PC-9 (cell line): ENCODE measurements around the gene MIGA2. TPM values are rescaled to one million over a fixed set of nuclear protein-coding genes. Genes with fewer than 3 reads are reported as not detected.
A peak's percentile ranks its signal among the peaks of the same experiment; 100 is the strongest.
"Not testable (repeated sequence)": the region's sequence is repeated elsewhere in the genome, so short reads cannot be mapped to it uniquely, and the experiment has no call there.

Source experiments
- BruUV-seq: library from RNA; stranded (reverse); fragments of 400-500 nt; replicated peaks from 2 replicates; lab custom pipeline; 2021; lab: Mats Ljungman, UMichigan
- CTCF ChIA-PET: fragments of 300-600 bp; sonication (Branson Sonifier 250); formaldehyde crosslinking; loops from one replicate; lab custom pipeline; 2022; ENCODE audit warnings: antibody characterized with exemption; lab: Charles Lee
- POLR2A ChIA-PET: fragments of 300-600 bp; sonication (Branson Sonifier 250); formaldehyde crosslinking; loops from one replicate; lab custom pipeline; 2022; ENCODE audit warnings: antibody characterized with exemption; ENCODE audit not compliant: unreplicated experiment; lab: Charles Lee
- DNase-seq, 2 experiments: peaks; one replicate each; pipeline versions ENCODE4 v3.0.0 to v3.0.0-alpha.2; 2015 to 2022; ENCODE audit warnings: mixed read lengths in 1 of 2
- H2AFZ ChIP-seq: fragments of 200-600 bp; sonication (generic); 2 replicates; pipeline ENCODE4 v1.8.1; 2017; ENCODE audit warnings: antibody characterized with exemption
- H3F3A ChIP-seq: fragments of 200-600 bp; sonication (generic); 2 replicates; pipeline ENCODE4 v1.8.1; 2017; ENCODE audit warnings: antibody characterized with exemption, mild to moderate bottlenecking, low read depth; ENCODE audit not compliant: insufficient read depth
- H3K27ac ChIP-seq: fragments of 200-600 bp; sonication (generic); 2 replicates; pipeline ENCODE4 v1.6.1; 2016; ENCODE audit warnings: mixed run types
- H3K27me3 ChIP-seq: fragments of 200-600 bp; sonication (generic); 2 replicates; pipeline ENCODE4 v1.6.1; 2016; ENCODE audit warnings: low read depth, mixed run types; ENCODE audit not compliant: insufficient read depth
- H3K36me3 ChIP-seq: fragments of 200-600 bp; sonication (generic); 2 replicates; pipeline ENCODE4 v1.6.1; 2016; ENCODE audit warnings: low read depth, mixed run types
- H3K4me1 ChIP-seq: fragments of 200-600 bp; sonication (generic); replicated peaks from 2 replicates; pipeline ENCODE4 v1.6.1; 2016; ENCODE audit warnings: mixed run types; ENCODE audit not compliant: insufficient read depth
- H3K4me2 ChIP-seq: fragments of 200-600 bp; sonication (generic); 2 replicates; pipeline ENCODE4 v1.6.1; 2017; ENCODE audit warnings: mixed run types
- H3K4me3 ChIP-seq: fragments of 200-600 bp; sonication (generic); 2 replicates; pipeline ENCODE4 v1.6.1; 2016; ENCODE audit warnings: mixed run types
- H3K79me2 ChIP-seq: fragments of 200-600 bp; sonication (generic); 2 replicates; pipeline ENCODE4 v1.6.1; 2017; ENCODE audit warnings: low read depth, mixed run types
- H3K9me2 ChIP-seq: fragments of 200-600 bp; sonication (generic); 2 replicates; pipeline ENCODE4 v1.8.1; 2017; ENCODE audit warnings: mild to moderate bottlenecking; ENCODE audit not compliant: insufficient read depth
- H3K9me3 ChIP-seq: fragments of 200-600 bp; sonication (generic); 2 replicates; pipeline ENCODE4 v1.8.1; 2016; ENCODE audit warnings: low read depth; ENCODE audit not compliant: insufficient read depth
- H4K20me1 ChIP-seq: fragments of 200-600 bp; sonication (generic); 2 replicates; pipeline ENCODE4 v1.8.1; 2017; ENCODE audit not compliant: insufficient read depth
- EZH2 ChIP-seq: fragments of 200-600 bp; sonication (generic); IDR thresholded peaks from 2 replicates; pipeline ENCODE4 v1.8.0; 2017; ENCODE audit warnings: antibody characterized with exemption, low read depth
- intact Hi-C: fragments of 100-400 bp; cut with micrococcal nuclease; formaldehyde crosslinking; loops from one replicate; pipeline ENCODE4 v1.10.0; 2022; ENCODE audit not compliant: unreplicated experiment
- total RNA-seq: library from RNA; stranded (reverse); gene quantifications from 2 replicates; pipeline ENCODE4 v1.2.3, GENCODE V29; 2021
- TF ChIP-seq, protein P1 (sequence below): fragments of 200-600 bp; sonication (generic); conservative IDR thresholded peaks from 2 replicates; pipeline ENCODE4 v1.6.1; 2017; ENCODE audit warnings: mixed run types, antibody characterized with exemption, mild to moderate bottlenecking, moderate library complexity

Gene MIGA2
- total RNA-seq, 1 experiment from 2014 or later, result 40.7 TPM

- Histone ChIP-seq H3K9me3 (no peaks in the 10 kb centered on the region), H3K79me2 (peaks cover 13% of the 10 kb centered on the region), H3K27ac (no peak overlapping the region), H3K4me2 (no peak overlapping the region), H3K27me3 (no peaks in the 10 kb centered on the region), H3K36me3 (no peaks in the 10 kb centered on the region), H3K4me1 (peaks cover 17% of the 10 kb centered on the region), H4K20me1 (no peaks in the 10 kb centered on the region), H3K9me2 (no peaks in the 10 kb centered on the region), H3F3A (peaks cover 18% of the 10 kb centered on the region; the same call in 1 of the 2 replicates), H3K4me3 (no peak overlapping the region), H2AFZ (no peak overlapping the region)
- CTCF ChIA-PET, result no interaction called here
- no peak for DNase-seq
- no TSS peak for BruUV-seq
- TF ChIP-seq, protein P1, sequence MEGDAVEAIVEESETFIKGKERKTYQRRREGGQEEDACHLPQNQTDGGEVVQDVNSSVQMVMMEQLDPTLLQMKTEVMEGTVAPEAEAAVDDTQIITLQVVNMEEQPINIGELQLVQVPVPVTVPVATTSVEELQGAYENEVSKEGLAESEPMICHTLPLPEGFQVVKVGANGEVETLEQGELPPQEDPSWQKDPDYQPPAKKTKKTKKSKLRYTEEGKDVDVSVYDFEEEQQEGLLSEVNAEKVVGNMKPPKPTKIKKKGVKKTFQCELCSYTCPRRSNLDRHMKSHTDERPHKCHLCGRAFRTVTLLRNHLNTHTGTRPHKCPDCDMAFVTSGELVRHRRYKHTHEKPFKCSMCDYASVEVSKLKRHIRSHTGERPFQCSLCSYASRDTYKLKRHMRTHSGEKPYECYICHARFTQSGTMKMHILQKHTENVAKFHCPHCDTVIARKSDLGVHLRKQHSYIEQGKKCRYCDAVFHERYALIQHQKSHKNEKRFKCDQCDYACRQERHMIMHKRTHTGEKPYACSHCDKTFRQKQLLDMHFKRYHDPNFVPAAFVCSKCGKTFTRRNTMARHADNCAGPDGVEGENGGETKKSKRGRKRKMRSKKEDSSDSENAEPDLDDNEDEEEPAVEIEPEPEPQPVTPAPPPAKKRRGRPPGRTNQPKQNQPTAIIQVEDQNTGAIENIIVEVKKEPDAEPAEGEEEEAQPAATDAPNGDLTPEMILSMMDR, result no peak
- TF ChIP-seq EZH2, result no peak
- POLR2A ChIA-PET, result no interaction called here
- intact Hi-C loops, result no loop called here
These were observed 3.8 kb upstream of the MIGA2 start for GRCh38 chr9:129032541-129033159.

- H3K9me3 ChIP-seq, result no peaks in the 10 kb centered on the region
- TF ChIP-seq, protein P1, result no peak
- TF ChIP-seq EZH2, result no peak
- H3K27ac ChIP-seq, result no peak overlapping the region
- H3K4me3 ChIP-seq, result no peak overlapping the region
- H3K36me3 ChIP-seq, result no peaks in the 10 kb centered on the region
- BruUV-seq, result no TSS peak
- H3K4me2 ChIP-seq, result no peak overlapping the region
- no peaks in the 10 kb centered on the region for H3K27me3 ChIP-seq
- intact Hi-C loops, result no loop called here
- peaks cover 16% of the 10 kb centered on the region for H3K79me2 ChIP-seq
- H2AFZ ChIP-seq, result no peak overlapping the region
- H3F3A ChIP-seq, result peaks cover 18% of the 10 kb centered on the region; the same call in 1 of the 2 replicates
- H3K4me1 ChIP-seq, result peaks cover 22% of the 10 kb centered on the region
- H4K20me1 ChIP-seq, result no peaks in the 10 kb centered on the region
- no peaks in the 10 kb centered on the region for H3K9me2 ChIP-seq
- POLR2A ChIA-PET, result no interaction called here
- no peak for DNase-seq
- CTCF ChIA-PET, result no interaction called here
These were observed 3.2 kb upstream of the MIGA2 start for GRCh38 chr9:129033216-129033615.

DNA sequence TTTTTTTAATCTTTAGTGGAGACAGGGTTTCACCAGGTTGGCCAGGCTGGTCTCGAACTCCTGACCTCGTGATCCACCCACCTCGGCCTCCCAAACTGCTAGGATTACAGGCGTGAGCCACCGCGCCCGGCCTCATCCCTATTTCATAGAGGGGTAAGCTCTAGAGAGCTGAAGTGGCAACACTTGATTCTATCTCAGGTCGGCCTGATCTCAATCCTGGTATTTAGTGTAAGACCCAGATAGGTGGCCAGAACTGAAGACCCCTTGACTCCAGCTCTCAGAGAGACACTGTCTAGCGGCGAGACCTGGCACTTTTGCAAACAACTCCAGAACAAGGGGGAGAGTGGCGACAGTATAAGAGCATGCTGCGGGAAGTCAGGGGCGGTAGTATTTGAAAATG, 588 bp upstream of the MIGA2 start:
- intact Hi-C loops, result loop anchor here (1.0 kb wide), 1 partner anchor 45 kb away; the partner anchor contains the start of gene DOLPP1
- H3K27me3 ChIP-seq, H3K36me3 ChIP-seq, H3K9me3 ChIP-seq, CTCF ChIA-PET, H4K20me1 ChIP-seq, DNase-seq, BruUV-seq, H3K9me2 ChIP-seq: not testable (repeated sequence)
- peak overlapping the region; percentile 32; the same call in 1 of the 2 replicates for H3K27ac ChIP-seq
- H3K4me1 ChIP-seq, result peaks cover 19% of the 10 kb centered on the region
- POLR2A ChIA-PET, result interaction anchor here (0.6 to 1.0 kb wide), 5 partner anchors 7 to 1639 kb away, joined by 3 to 5 read pairs (median 4); no protein-coding TSS in a partner anchor
- peak overlapping the region; percentile 48; the same call in 1 of the 2 replicates for H3K4me3 ChIP-seq
- H2AFZ ChIP-seq, result peak overlapping the region; percentile 84
- peaks cover 28% of the 10 kb centered on the region for H3K79me2 ChIP-seq
- peak overlapping the region; percentile 76 for H3K4me2 ChIP-seq
- peaks cover 14% of the 10 kb centered on the region; the same call in 1 of the 2 replicates for H3F3A ChIP-seq
